Bronchial epithelial cell (primary cell): Measurements from ENCODE around the gene SURF2. TPM values are rescaled to one million over a fixed set of nuclear protein-coding genes. Genes with fewer than 3 reads are reported as not detected.
A peak's percentile ranks its signal among the peaks of the same experiment; 100 is the strongest.

Source experiments
- DNase-seq: peaks from one replicate; pipeline ENCODE4 v3.0.0-alpha.2; 2010; ENCODE audit warnings: low read depth
- FAIRE-seq: peaks from 2 replicates; lab custom pipeline; 2011; peaks lifted over from hg19 to GRCh38; lab: Jason Lieb, UNC
- H3K27me3 ChIP-seq: 2 replicates; pipeline ENCODE4 v1.5.1; 2011; ENCODE audit warnings: low read length; ENCODE audit not compliant: control insufficient read depth, insufficient read depth
- H3K36me3 ChIP-seq: 2 replicates; pipeline ENCODE4 v1.5.1; 2011; ENCODE audit warnings: low read length; ENCODE audit not compliant: control insufficient read depth, insufficient read depth
- H3K4me3 ChIP-seq: 2 replicates; pipeline ENCODE4 v1.5.1; 2011; ENCODE audit warnings: mild to moderate bottlenecking, low read depth, low read length, control low read depth
- total RNA-seq: library from RNA; depleted of rRNA; stranded (reverse); fragments of >200 nt; gene quantifications from 2 replicates; pipeline ENCODE4 v1.2.1, GENCODE V29; 2014
- TF ChIP-seq, protein P1 (sequence below): IDR thresholded peaks from 2 replicates; pipeline ENCODE4 v1.5.1; 2011; ENCODE audit warnings: mild to moderate bottlenecking, moderate library complexity, low read length, control low read depth, inconsistent platforms; ENCODE audit not compliant: insufficient read depth, severe bottlenecking

Gene SURF2
- total RNA-seq, 1 donor from 2014 or later = 46.6 TPM

DNA sequence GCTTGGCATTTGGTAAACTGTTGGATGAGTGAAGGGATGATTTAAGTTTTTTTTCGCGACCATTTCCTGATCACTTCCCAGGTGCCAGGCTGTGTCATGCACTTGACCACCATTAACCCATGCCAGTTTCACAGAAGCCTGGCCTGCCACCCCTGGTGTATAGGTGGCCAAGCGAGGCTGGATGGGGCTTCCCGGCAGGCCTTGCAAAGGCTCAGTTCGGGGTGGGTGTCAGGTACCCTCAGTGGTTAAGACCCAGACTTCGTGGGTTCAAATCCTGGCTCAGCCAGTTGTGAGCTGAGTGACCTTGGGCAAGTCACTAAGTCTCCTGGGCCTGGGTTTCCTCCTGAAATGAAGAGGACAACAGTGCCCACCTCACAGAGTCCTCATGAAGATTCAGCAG is 10.8 kb upstream of the SURF2 start:
- no peak for DNase-seq
- H3K36me3 ChIP-seq = peaks cover 47% of the 10 kb centered on the region
- H3K27me3 ChIP-seq = no peaks in the 10 kb centered on the region
- no peak for FAIRE-seq
- TF ChIP-seq, protein P1, sequence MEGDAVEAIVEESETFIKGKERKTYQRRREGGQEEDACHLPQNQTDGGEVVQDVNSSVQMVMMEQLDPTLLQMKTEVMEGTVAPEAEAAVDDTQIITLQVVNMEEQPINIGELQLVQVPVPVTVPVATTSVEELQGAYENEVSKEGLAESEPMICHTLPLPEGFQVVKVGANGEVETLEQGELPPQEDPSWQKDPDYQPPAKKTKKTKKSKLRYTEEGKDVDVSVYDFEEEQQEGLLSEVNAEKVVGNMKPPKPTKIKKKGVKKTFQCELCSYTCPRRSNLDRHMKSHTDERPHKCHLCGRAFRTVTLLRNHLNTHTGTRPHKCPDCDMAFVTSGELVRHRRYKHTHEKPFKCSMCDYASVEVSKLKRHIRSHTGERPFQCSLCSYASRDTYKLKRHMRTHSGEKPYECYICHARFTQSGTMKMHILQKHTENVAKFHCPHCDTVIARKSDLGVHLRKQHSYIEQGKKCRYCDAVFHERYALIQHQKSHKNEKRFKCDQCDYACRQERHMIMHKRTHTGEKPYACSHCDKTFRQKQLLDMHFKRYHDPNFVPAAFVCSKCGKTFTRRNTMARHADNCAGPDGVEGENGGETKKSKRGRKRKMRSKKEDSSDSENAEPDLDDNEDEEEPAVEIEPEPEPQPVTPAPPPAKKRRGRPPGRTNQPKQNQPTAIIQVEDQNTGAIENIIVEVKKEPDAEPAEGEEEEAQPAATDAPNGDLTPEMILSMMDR = no peak
- H3K4me3 ChIP-seq = no peak overlapping the region

GRCh38 chr9:133346021-133346785 is 10.1 kb upstream of the SURF2 start:
- Histone ChIP-seq H3K27me3 (no peaks in the 10 kb centered on the region), H3K4me3 (no peak overlapping the region), H3K36me3 (peaks cover 45% of the 10 kb centered on the region)
- FAIRE-seq = no peak
- no peak for DNase-seq
- TF ChIP-seq, protein P1 = no peak

DNA sequence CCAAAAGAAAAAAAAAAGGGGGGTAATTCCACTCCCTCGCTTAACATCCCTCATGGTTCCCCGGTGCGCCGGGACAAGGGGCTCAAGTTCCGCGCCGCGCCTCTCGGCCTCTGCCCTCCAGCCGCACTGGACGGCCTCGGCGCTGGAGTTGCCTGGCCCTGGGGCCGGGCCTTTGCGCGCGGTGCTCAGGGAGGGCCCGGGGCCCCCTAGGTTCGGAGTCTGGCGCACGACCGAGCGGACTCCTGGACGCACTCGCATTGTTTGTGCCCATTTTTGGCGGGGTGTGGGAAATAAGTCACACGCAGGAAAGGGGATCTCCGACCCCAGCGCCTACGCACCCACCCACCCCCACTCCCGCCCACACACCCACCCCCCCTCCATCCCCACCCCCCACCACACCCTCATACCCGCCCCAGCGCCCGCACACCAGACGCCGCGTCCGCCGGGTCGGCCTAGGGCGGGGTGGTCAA is 8.8 kb upstream of the SURF2 start:
- peaks cover 45% of the 10 kb centered on the region for H3K36me3 ChIP-seq
- H3K4me3 ChIP-seq = peak overlapping the region; percentile 62
- no peak for FAIRE-seq
- TF ChIP-seq, protein P1 = peak; percentile 13
- DNase-seq = no peak
- H3K27me3 ChIP-seq = no peaks in the 10 kb centered on the region

DNA sequence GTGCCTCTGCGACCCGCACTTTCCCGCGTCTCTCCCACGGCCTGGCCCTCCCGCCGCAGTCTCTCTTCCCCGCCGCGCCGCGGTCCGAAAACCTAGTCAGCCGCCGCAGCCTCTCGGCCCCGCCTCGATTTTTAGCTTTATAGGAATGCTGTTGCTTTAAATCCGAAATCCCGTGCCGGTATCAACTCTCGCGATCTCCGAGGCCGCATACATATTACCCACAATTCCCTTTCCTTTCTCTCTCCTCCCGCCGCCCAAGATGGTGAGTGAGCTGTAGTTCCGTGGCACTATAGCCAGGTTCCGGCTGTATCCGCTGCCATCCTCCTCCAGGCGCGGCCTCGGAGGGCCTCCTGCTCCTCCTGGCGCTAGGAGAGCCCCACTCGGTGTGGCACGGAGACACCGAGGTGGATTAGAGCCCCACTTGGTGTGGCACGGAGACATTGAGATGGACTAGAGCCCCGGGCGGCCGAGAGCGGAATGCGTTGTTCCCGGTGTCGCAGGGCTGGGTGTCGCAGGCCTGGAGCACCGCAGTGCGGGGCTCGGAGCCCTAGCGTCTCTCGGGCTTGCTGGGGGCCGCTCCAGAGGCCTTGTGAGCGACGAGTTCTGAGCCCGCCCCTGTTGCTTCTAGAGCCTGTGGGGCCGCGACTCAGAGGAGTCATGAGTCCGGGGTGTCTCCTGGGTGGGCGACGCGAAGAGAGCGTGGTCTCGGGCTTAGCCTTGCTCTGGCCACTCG is 8.2 kb upstream of the SURF2 start, which contains the start of the genes MED22 and RPL7A:
TSS of gene MED22 (minus strand) at position 147 of the 733 bp plus-strand sequence. CDS start 1,469 bp downstream, outside the sequence.
TSS of gene RPL7A (plus strand) at position 234 of the 733 bp plus-strand sequence. CDS start at position 260, 26 bp downstream.
- TF ChIP-seq, protein P1 = peak; percentile 1
- FAIRE-seq = no peak
- Histone ChIP-seq H3K27me3 (no peaks in the 10 kb centered on the region), H3K36me3 (peaks cover 41% of the 10 kb centered on the region), H3K4me3 (peak within 1 kb of the TSS; percentile 62)
- DNase-seq = peak; percentile 91

DNA sequence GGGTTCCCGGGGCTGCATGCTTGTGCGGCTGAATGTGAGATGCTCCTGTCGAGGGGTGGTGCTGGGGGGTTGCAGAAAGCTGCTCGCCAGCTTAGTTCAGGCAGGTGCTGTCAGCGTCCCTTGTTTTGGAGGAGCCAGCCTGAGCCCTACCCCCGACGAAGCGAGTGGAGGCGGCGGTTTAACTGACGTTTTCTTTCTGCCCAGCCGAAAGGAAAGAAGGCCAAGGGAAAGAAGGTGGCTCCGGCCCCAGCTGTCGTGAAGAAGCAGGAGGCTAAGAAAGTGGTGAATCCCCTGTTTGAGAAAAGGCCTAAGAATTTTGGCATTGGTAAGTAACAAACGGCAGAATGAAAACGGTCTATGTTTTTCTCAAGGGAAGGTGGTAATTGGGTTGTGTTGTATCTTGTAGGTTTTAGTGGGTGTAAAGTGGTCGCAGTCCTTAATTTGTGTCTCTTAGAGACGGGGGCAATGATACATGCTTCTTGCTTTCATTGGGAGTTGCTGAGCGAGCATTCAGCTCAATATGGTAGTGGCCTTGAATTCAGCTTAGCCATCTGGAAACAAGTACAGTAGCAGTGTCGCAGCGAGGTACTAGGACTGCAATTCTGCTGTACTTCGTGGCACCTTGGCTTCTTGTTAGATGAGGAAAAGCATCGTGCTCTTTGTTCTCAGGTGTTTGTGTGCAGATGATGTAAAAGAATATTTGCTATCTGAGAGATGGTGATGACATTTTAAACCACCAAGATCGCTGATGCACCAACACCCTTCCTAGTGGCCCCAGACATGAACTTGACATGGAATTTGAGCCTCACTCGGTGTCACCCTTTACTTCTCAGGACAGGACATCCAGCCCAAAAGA is 7.4 kb upstream of the SURF2 start:
- no peak for FAIRE-seq
- TF ChIP-seq, protein P1 = no peak
- Histone ChIP-seq H3K27me3 (no peaks in the 10 kb centered on the region), H3K4me3 (peak overlapping the region; percentile 62), H3K36me3 (peaks cover 35% of the 10 kb centered on the region)
- DNase-seq = no peak
